ENCODE data around the gene C1QTNF2.

- TF ChIP-seq PML (IDR thresholded peaks at IDR 0.05; ENCODE audit: low read length) (no peak), MLLT1 (IDR thresholded peaks at IDR 0.05) (no peak), SP1 (IDR thresholded peaks at IDR 0.05; ENCODE audit: low read depth, low read length) (no peak), CREB1 (IDR thresholded peaks at IDR 0.05; ENCODE audit: low read depth) (no peak)
Measured at GRCh38 chr5:160367261-160367660, 3.2 kb downstream of the C1QTNF2 start.

All from GM12878 (cell line).